ENCODE data around the gene IRF5.

Gene IRF5

DNA sequence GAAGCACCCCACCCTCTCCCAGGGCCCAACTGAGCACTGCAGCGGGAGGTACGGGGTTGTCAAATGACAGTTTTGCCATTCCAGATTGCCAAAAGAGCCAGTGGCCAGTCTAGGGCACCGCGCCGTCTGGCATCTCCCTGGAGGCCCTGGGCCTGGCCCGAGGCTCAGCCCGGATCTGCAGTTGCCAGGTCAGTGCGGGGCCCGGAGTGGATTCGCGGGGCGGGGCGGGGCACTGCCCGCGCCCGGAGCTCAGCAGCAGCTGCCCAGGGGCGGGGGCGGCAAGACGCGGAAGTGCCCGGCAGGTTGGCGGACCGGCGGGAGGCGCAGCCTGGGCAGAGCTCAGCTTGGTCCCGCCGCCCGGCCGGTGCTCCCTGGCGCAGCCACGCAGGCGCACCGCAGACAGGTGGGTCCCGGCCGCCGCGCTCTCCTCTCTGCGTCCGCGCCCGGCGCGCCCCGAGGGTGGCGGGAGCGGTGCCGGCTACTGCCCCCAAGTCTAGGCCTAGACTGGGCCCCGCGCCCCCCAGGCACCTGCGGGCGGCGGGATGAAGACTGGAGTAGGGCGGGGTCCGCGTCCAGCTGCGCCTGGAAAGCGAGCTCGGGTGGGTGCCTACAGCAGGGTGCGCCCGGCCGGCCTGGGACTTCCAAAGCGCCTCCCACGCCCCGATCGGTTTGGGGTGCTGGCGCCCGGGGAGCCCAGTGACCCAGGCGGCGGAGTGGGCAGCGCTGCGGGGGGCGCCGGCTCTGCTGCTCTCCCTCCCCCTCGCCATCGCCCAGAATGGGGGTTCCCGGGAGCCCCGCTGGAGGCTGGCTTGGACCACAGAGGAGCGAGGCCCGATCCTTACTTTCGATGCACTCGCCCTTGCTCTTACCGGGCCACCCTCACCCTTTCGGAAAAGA, at the start of gene IRF5:
Gene IRF5 (plus strand): TSS at position 281 of the 897 bp plus-strand sequence. CDS start 4,155 bp downstream, outside the sequence.
- Histone ChIP-seq H3F3A (ENCODE audit: low read depth) (peaks cover 7% of the 10 kb centered on the region; the same call in 1 of the 2 replicates), H3K36me3 (ENCODE audit: insufficient read depth, low read length) (no peaks in the 10 kb centered on the region), H3K9me2 (replicated peaks; ENCODE audit: low read depth, low read length) (no peaks in the 10 kb centered on the region), H3K9ac (ENCODE audit: low read depth, low read length, poor library complexity, severe bottlenecking) (peak within 1 kb of the TSS; percentile 97), H4K20me1 (ENCODE audit: insufficient read depth, low read length, poor library complexity, severe bottlenecking) (no peaks in the 10 kb centered on the region), H3K4me3 (ENCODE audit: low read length, poor library complexity, severe bottlenecking) (peak within 1 kb of the TSS; percentile 86), H3K9me3 (ENCODE audit: insufficient read depth, low read depth, low read length) (no peaks in the 10 kb centered on the region), H3K4me2 (ENCODE audit: low read depth, low read length, poor library complexity, severe bottlenecking) (peak within 1 kb of the TSS; percentile 97), H3K27me3 (ENCODE audit: insufficient read depth, low read length, poor library complexity, severe bottlenecking) (peaks cover 6% of the 10 kb centered on the region), H2AFZ (ENCODE audit: low read length) (peak within 1 kb of the TSS; percentile 74; the same call in 1 of the 2 replicates), H3K79me2 (ENCODE audit: insufficient read depth, low read length) (peaks cover 60% of the 10 kb centered on the region), H3K4me1 (ENCODE audit: insufficient read depth, low read length, poor library complexity, severe bottlenecking) (peaks cover 45% of the 10 kb centered on the region)
- TF ChIP-seq, protein P1, sequence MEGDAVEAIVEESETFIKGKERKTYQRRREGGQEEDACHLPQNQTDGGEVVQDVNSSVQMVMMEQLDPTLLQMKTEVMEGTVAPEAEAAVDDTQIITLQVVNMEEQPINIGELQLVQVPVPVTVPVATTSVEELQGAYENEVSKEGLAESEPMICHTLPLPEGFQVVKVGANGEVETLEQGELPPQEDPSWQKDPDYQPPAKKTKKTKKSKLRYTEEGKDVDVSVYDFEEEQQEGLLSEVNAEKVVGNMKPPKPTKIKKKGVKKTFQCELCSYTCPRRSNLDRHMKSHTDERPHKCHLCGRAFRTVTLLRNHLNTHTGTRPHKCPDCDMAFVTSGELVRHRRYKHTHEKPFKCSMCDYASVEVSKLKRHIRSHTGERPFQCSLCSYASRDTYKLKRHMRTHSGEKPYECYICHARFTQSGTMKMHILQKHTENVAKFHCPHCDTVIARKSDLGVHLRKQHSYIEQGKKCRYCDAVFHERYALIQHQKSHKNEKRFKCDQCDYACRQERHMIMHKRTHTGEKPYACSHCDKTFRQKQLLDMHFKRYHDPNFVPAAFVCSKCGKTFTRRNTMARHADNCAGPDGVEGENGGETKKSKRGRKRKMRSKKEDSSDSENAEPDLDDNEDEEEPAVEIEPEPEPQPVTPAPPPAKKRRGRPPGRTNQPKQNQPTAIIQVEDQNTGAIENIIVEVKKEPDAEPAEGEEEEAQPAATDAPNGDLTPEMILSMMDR (conservative IDR thresholded peaks at IDR 0.05; ENCODE audit: low read length): no peak
- no peak for TF ChIP-seq EZH2phosphoT487 (IDR thresholded peaks at IDR 0.05; ENCODE audit: borderline replicate concordance)

DNA sequence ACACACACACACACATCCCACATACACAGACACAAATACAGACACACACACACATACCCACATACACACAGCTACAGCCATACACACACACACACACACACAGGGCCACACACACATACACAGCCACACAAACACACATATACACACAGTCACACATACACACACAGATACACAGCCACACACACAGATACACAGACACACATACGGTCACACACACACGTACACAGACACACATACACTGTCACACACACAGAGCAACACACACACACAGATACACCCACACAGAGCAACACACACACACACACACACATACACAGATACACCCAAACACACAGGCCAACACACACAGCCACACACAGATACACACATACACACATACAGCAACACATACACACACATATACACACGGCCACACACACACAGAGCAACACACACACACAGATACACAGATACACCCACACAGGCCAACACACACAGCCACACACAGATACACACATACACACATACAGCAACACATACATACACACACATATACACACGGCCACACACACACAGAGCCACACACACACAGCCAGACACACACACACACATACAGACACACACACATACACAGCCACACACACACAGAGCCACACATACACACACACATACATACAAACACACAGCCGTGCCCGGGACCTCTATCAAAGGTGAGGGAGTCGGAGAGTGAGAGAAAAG, 49.5 kb upstream of the IRF5 start:
- Histone ChIP-seq H3K9ac (ENCODE audit: low read depth, low read length, poor library complexity, severe bottlenecking) (no peak overlapping the region), H3K4me3 (ENCODE audit: low read length, poor library complexity, severe bottlenecking) (no peak overlapping the region), H3F3A (ENCODE audit: low read depth) (no peaks in the 10 kb centered on the region), H4K20me1 (ENCODE audit: insufficient read depth, low read length, poor library complexity, severe bottlenecking) (no peaks in the 10 kb centered on the region), H3K79me2 (ENCODE audit: insufficient read depth, low read length) (no peaks in the 10 kb centered on the region), H2AFZ (ENCODE audit: low read length) (no peak overlapping the region), H3K9me2 (replicated peaks; ENCODE audit: low read depth, low read length) (no peaks in the 10 kb centered on the region), H3K27me3 (ENCODE audit: insufficient read depth, low read length, poor library complexity, severe bottlenecking) (no peaks in the 10 kb centered on the region), H3K36me3 (ENCODE audit: insufficient read depth, low read length) (no peaks in the 10 kb centered on the region), H3K4me2 (ENCODE audit: low read depth, low read length, poor library complexity, severe bottlenecking) (no peak overlapping the region), H3K4me1 (ENCODE audit: insufficient read depth, low read length, poor library complexity, severe bottlenecking) (no peaks in the 10 kb centered on the region), H3K9me3 (ENCODE audit: insufficient read depth, low read depth, low read length) (no peaks in the 10 kb centered on the region)
- TF ChIP-seq, protein P1 (conservative IDR thresholded peaks at IDR 0.05; ENCODE audit: low read length): no peak
- no peak for TF ChIP-seq EZH2phosphoT487 (IDR thresholded peaks at IDR 0.05; ENCODE audit: borderline replicate concordance)

- H3K4me2 ChIP-seq (ENCODE audit: low read depth, low read length, poor library complexity, severe bottlenecking): no peak overlapping the region
- H3K36me3 ChIP-seq (ENCODE audit: insufficient read depth, low read length): no peaks in the 10 kb centered on the region
- H3K4me3 ChIP-seq (ENCODE audit: low read length, poor library complexity, severe bottlenecking): no peak overlapping the region
- no peak overlapping the region for H3K9ac ChIP-seq (ENCODE audit: low read depth, low read length, poor library complexity, severe bottlenecking)
- no peaks in the 10 kb centered on the region for H3K79me2 ChIP-seq (ENCODE audit: insufficient read depth, low read length)
- no peaks in the 10 kb centered on the region for H3K9me2 ChIP-seq (replicated peaks; ENCODE audit: low read depth, low read length)
- H2AFZ ChIP-seq (ENCODE audit: low read length): no peak overlapping the region
- no peaks in the 10 kb centered on the region for H3K27me3 ChIP-seq (ENCODE audit: insufficient read depth, low read length, poor library complexity, severe bottlenecking)
- H4K20me1 ChIP-seq (ENCODE audit: insufficient read depth, low read length, poor library complexity, severe bottlenecking): no peaks in the 10 kb centered on the region
- H3K9me3 ChIP-seq (ENCODE audit: insufficient read depth, low read depth, low read length): no peaks in the 10 kb centered on the region
- no peak for TF ChIP-seq EZH2phosphoT487 (IDR thresholded peaks at IDR 0.05; ENCODE audit: borderline replicate concordance)
- TF ChIP-seq, protein P1 (conservative IDR thresholded peaks at IDR 0.05; ENCODE audit: low read length): no peak
- no peaks in the 10 kb centered on the region for H3F3A ChIP-seq (ENCODE audit: low read depth)
- H3K4me1 ChIP-seq (ENCODE audit: insufficient read depth, low read length, poor library complexity, severe bottlenecking): no peaks in the 10 kb centered on the region
Observed at GRCh38 chr7:128888756-128889095, 49.0 kb upstream of the IRF5 start.
